HG03103 (cell line): ENCODE data around the gene ZHX3.

Experiments
- ATAC-seq: cut with Tn5 transposase; IDR thresholded peaks from one replicate; pipeline ENCODE4 v1.9.1; 2021; ENCODE audit warnings: low read depth; ENCODE audit not compliant: unreplicated experiment

The ZHX3 gene

DNA sequence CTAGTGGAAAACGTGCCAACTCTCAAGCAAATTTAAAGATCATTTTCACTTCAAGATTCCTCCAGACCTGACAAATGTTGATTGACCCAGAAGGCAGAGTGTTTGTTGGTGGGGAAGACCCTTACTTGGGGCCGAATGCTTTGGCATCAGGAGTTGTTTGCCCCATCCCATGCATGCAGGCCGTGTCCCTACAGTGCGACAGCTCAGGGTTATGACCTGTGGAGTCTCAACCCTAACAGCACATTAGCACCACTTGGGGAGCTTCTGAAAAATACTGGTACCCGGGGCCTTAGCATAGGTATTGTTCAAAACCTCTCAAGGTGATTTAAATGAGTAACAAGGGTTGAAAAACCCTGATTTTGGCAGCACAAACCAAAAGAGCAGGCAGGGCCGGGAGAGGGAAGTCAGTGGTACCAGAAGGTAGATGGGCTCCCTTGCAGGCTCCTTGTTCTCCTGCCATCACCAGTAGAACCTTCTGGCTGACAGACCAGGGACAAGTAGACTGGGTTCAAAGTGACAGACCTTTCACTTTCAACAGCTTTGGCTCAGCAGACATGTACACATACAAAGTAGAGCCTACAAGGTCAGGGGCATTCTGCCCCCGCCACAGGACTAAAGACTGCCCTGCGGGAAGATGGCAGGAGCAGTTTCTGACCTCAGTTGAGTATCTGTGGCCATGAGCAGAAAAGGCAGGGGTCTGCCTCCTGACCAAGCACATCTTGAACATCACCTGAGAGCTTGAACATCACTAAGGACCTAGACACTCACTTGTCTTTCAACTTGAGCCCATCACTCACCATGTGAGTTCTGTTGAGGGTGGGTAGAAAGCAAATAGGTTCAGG is 140.6 kb downstream of the ZHX3 start:
- no peak for ATAC-seq

DNA sequence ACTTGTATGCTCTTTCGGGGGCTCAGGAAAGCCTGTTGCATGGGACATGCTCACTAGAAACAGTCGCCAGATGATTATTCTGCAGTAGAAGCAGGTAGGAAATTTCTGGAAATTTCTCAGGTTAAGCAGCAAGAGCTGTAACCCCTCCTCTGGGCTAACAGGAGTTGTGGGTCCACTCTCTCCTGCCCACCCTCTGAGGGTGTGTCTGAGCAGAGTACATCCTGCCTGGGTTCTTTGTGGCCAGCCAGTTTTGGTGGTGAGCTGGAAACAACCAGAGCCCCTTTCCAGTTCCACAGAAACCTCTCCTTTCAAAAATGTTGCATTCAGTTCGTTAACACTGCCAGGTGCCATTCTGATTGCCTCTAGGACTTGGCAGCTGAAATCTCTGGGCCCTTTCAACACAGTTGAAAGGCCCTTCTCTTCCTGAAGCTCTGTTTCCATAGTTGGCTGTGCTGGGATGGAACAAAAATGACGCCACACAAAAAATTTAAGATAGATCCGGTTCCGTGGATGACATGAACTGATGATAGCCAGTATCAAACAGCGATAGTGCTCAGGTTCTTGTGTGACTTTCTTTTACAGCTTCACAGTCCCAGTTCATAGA is 141.7 kb downstream of the ZHX3 start:
- no peak for ATAC-seq

DNA sequence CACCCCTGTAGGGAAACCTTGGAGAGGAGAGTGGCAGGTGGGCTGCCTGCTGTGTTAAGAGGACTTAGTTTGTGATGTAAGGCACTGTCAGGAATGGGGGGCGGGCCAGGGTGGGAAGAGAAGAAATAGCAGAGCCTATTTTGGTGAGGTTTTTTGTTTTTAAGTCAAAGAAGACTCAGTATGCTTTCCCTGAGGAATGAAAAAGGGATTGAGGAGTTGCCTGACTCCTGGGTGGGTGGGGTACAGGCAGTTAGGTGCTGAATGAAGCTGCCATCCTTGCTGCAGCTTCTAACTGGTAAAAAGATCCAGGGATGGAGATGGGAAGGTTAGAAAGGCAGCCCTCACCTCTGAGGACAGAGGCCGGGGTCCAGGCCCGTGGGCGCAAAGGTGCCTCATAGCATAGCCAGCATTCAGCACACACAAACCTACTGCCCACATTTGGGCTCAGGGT is 142.3 kb downstream of the ZHX3 start:
- ATAC-seq, result no peak

DNA sequence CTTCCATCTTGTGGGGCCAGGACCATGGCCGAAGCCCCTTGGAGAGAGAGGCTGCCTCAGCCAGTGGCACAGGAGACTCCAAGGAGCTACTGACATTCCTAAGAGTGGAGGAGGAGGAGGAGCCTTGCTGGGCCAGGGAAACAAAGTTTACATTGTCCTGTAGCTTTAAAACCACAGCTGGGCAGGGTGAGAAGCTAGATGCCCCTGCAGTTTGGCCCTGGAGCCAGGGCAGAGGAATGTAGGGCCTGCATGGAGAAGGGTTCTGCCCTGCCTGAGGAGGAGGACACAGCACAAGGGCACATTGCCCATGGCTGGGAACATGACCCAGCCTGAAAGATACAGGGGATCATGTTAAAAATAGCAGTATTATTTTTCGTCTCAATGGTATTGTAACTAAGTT is 142.7 kb downstream of the ZHX3 start:
- no peak for ATAC-seq

DNA sequence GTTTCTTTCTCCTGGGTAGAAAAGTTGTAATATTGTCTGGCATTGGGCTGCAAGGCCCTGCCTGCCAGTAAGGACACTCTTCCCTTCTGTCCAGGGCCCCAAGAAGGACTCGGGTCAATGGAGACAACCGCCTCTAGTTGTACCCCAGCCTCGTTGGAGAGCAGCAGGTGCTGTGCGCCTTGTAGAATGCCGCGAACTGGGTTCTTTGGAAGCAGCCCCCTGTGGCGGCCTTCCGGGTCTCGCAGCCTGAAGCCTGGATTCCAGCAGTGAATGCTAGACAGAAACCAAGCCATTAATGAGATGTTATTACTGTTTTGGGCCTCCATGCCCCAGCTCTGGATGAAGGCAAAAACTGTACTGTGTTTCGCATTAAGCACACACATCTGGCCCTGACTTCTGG is 143.2 kb downstream of the ZHX3 start:
- no peak for ATAC-seq

DNA sequence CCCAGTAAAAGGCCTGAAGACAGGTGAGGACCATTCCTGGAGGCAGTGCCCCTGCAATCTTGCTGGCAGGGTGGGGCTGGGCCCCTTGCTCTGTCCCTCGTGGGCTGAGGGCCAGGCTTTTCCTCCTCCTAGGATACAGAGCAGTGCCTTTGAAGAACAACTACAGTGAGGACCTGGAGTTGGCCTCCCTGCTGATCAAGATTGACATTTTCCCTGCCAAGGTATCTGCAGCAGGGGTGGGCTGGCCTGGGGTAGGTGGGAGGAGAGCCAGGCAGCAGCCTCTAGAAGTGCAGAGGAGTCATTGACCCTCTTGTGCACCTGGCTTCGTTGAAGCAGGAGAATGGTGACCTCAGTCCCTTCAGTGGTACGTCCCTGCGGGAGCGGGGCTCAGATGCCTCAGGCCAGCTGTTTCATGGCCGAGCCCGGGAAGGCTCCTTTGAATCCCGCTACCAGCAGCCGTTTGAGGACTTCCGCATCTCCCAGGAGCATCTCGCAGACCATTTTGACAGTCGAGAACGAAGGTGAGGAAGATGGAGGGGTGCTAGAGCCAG is 143.7 kb downstream of the ZHX3 start:
- ATAC-seq, result no peak

DNA sequence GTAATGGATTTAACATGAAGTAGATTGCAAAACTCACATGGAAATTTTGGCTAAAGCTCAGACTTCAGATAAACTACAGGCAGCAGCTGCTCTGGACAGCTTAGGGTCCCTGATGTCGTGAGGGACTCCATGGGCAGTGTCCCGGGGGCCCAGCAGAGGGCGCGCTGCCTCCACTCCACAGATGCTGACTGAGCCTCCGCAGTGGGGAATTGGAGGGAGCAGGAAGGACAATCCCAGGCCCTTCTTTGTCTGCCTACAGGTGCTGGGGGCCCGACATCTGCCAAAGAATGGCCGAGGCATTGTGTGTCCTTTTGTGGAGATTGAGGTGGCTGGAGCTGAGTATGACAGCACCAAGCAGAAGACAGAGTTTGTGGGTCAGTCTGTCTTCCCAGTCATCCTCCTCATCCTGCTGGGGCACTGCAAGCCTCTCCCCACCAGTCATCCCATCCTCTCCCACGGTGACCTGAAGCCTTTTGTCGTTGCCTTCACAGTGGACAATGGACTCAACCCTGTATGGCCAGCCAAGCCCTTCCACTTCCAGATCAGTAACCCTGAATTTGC is 144.3 kb downstream of the ZHX3 start:
- no peak for ATAC-seq

DNA sequence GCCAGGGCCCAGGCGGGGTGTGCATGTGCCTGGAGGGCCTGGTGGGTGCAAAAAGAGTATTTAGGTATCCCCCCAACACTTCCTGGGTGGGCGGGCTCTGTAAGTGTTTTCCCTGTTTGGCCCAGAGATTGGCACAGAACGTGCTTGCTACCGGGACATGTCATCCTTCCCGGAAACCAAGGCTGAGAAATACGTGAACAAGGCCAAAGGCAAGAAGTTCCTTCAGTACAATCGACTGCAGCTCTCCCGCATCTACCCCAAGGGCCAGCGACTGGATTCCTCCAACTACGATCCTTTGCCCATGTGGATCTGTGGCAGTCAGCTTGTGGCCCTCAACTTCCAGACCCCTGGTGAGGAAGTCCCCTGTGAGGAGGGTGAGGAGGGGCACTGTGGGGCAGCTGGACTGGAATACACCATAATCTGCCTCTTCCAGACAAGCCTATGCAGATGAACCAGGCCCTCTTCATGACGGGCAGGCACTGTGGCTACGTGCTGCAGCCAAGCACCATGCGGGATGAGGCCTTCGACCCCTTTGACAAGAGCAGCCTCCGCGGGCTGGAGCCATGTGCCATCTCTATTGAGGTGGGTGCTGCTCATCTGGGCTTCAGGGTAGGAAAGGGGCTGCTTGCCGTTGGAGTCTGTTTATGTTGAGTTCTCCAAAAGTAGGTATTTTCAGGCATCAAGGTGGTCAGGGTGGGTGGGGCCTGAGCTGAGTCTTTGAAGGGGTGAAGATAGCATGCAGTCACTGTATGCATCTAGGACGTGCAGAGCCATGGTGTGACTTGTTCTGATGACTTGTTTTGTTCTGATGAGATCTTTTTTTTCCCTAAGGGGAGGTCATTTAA is 145.0 kb downstream of the ZHX3 start:
- no peak for ATAC-seq

DNA sequence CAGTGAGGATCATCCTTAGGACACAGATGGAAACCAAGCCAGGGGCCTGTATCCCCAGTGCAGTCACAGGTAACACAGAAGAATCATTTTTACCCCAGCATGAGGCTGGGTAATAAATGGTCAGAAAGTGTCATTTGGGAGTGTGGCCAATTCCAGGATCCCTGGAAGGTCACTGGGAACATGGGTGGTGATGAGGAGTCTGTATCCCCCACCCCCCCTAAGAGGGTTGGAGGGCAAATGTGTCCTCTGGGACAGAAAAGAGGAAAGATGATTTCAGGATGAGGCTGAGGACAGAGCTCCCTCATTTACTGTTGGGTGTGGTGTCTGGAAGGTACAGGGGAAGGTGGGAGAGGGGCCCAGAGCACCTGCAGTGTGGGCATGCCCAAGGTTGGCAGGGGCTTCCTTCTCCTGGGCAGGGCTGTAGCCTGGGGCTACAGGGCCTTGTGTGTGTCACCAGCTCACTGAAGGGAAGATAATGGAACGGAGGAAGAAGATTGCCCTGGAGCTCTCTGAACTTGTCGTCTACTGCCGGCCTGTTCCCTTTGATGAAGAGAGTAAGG is 145.7 kb downstream of the ZHX3 start:
- ATAC-seq, result no peak

DNA sequence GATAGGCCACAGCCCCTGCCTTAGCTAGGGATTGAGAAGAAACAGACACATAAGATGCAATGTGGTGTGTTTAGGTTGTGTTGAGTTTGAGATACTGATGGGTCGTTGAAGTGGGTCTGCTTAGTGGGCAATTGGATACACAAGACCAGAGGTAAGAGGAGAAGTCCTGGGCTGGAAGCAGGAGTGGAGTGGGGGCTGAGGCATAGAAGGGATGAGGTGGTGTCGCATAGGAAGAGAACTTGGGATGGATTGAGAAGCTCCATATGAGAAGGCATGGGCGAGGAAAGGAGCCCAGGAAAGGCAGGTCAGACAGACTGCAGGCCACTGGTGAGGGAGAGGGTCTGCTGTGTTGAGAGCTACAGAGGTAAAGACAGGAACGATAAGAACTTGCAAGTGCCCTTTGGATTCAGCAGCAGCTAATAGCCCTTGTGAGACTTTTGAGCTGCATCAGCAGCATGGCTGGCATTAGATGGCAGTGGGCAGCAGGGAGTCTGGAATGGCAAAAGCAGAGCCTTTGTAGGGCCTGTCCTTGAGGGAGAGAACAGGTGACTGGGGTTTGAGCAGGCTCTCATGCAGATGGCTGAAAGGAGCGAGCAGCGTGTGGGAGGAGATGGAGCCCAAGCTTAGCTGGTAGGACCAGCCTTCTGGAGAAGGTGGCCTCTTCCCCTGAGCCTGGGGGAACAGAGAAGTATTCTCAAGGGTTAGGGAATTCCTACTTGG is 147.0 kb downstream of the ZHX3 start:
- ATAC-seq, result no peak

DNA sequence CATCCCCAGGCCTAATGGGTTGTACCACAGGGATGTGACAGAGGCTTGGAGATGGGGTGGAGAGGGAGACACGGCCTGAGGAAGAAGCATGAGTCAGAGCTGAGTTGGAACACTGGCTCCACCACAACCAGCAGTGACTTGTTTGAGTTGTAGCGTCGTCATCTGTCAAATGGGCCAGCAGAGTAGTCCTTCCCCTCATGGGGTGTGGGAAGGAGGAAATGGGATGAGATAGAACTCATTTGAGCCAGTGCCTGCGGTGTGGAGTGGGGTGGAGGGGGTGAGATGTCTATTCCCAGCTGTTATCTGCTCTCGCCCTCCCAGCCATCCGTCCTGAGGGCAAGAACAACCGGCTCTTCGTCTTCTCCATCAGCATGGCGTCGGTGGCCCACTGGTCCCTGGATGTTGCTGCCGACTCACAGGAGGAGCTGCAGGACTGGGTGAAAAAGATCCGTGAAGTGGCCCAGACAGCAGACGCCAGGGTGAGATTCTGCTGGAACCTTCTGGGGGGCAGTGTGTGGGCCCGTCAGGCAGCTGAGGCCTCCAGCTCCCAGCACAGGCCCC is 147.7 kb downstream of the ZHX3 start:
- ATAC-seq, result no peak

DNA sequence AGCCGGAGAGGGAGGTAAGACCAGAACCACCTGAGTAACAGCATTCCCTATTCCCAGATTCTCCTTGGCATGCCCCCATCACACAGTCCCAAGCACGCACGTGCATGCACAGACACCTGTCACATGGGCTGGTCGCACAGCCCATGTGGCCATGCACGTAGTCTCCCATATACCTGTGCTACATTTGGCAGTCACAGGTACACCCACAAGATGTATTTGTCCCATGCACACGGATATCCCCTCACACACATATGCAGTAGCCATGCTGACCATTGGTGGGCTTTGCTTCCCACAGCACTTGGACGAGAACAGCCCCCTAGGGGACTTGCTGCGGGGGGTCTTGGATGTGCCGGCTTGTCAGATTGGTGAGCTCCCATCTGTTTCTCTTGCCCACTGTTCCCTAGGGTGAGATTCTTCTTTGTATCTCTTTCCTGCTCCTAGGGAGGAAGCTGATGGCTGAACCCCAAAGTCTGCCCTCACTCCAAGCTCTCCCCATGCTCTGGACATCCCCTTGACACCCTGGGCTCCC is 148.3 kb downstream of the ZHX3 start:
- no peak for ATAC-seq

DNA sequence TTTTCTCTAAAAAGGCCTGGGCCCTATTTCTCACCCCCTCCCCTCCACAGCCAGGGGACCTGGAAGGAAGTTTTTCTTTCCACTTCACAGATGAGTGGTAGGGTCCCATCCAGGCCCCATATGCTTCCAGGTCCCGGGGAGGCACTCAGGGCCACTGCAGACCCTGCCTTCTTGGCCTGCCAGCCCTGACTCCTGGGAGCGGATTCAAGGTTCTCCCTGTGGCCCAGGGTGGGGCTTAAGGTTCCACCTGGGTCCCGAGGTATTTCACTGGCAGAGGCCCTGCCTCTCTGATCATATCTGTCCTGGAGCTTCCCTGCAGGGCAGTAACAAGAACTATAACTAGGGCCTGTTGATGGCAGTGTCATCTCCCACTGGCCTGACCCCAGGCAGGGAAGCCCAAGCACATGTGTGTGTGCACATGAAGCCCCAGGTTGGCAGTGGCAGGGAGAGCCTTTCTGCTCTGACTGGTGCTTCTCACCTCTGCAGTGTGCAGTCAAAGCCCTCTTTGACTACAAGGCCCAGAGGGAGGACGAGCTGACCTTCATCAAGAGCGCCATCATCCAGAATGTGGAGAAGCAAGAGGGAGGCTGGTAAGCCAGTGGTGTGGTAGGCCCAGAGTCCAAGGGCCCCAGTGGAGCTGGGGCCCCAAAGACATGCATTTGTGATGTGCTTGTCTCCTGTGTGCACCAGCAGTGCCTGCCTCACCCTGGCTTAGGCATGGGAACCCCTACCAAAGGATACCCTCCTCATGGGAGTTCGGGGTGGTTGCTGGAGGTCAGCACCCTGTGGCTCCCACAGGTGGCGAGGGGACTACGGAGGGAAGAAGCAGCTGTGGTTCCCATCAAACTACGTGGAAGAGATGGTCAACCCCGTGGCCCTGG is 149.0 kb downstream of the ZHX3 start:
- no peak for ATAC-seq

DNA sequence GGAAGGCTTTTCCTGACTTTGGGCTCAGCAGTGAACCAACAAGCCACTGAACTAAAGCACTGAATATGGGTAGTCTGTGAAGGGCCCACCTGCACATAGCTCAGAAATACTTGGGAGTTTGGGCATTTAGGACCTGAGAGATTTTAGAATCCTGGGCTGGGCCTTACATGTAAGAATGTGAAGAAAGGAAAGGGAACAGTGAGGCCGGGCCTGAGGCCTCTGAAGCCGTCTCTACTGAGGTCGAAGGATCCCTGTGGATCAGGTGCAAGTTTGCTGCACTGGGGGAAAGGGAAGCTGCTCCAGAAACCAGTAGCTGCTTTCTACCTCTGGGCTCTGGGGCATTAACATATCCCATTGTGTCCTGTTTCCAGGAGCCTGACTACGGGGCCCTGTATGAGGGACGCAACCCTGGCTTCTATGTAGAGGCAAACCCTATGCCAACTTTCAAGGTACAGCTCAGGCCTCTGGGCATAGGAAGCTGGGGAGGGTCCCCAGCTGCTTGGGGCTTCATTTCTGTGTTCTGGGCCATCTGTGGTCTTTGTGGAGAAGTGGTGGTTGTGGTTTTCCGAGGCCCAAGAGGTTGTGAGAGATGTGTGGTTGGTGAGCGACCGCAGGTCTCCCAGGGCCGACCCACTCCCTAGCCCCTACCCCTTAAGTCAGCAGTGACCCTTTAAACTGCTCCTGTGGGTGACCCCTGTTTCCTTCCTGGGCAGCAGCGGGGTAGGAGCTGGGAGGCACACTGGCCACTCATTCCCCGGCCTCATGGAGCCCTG is 149.9 kb downstream of the ZHX3 start:
- no peak for ATAC-seq

DNA sequence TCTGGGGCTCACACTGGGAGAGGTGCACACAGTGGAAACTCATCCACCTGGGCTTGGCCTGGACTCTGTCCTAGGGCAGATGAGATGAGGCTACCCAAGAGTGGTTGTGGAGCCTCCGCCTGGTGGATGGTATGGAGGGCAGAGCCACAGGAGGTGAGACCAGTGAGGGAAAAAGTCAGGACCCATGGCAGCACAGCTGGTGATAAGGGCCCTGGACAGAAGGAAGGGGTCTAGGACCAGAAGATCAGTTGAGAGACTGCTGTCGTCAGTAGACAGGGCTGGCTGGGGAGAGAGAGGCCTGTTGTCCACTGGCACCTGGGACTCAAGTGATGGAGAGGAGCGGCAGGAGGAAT is 150.4 kb downstream of the ZHX3 start:
- ATAC-seq, result no peak

DNA sequence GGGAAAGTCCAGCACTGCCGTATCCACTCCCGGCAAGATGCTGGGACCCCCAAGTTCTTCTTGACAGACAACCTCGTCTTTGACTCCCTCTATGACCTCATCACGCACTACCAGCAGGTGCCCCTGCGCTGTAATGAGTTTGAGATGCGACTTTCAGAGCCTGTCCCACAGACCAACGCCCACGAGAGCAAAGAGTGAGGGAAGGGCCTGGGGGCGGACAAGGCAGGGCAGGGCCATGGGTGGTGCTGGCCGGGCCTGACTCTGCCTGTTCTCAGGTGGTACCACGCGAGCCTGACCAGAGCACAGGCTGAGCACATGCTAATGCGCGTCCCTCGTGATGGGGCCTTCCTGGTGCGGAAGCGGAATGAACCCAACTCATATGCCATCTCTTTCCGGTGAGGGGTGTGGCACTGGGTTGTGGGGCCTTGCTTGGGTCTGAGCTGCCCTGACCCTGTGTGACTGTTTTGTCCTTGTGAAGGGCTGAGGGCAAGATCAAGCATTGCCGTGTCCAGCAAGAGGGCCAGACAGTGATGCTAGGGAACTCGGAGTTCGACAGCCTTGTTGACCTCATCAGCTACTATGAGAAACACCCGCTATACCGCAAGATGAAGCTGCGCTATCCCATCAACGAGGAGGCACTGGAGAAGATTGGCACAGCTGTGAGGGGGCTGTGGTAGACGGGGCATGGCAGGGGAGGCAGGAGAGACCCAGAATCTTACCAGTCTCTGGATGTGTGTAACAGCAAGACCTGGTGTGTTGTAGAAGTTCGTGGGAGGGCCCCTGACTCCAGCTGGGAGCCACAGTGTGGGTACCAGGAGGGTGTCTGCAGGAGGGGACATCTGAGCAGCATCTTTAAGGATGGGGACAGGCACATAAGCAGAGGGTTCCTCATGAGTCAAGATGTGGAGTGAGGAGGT is 151.1 kb downstream of the ZHX3 start:
- ATAC-seq, result no peak
